Lower lobe of right lung (tissue), 2 donors: ENCODE results near the gene CDK1. TPM values are rescaled to one million over a fixed set of nuclear protein-coding genes. Genes with fewer than 3 reads are reported as not detected.

Source experiments
- ATAC-seq, 2 donors: fragments of 200-7000 bp; cut with Tn5 transposase; one replicate each; pipeline ENCODE4 v1.9.1; 2020 to 2022; ENCODE audit warnings: mild to moderate bottlenecking in 2 of 2, moderate library complexity in 2 of 2
- DNase-seq: peaks from one replicate; pipeline ENCODE4 v3.0.0-alpha.2; 2020
- H3K27ac ChIP-seq: fragments of 200-600 bp; one replicate; pipeline ENCODE4 v1.8.0; 2022
- H3K27me3 ChIP-seq: fragments of 200-600 bp; one replicate; pipeline ENCODE4 v1.8.0; 2022; ENCODE audit warnings: low read depth
- H3K36me3 ChIP-seq: fragments of 200-600 bp; one replicate; pipeline ENCODE4 v1.8.0; 2022; ENCODE audit warnings: mild to moderate bottlenecking
- H3K4me1 ChIP-seq: fragments of 200-600 bp; one replicate; pipeline ENCODE4 v1.8.0; 2022
- H3K4me3 ChIP-seq: fragments of 200-600 bp; one replicate; pipeline ENCODE4 v1.8.0; 2022; ENCODE audit warnings: mild to moderate bottlenecking
- H3K9me3 ChIP-seq: fragments of 200-600 bp; one replicate; pipeline ENCODE4 v1.8.0; 2022
- intact Hi-C: fragments of 100-400 bp; cut with DNase I; formaldehyde crosslinking; loops from one replicate; pipeline ENCODE4 v1.11.0; 2022
- total RNA-seq: library from RNA; stranded (reverse); fragmentation: NEBNext Ultra II Directional; extraction: Animal tissue kit (Norgen Biotek cat#: 25700); gene quantifications from one replicate; pipeline ENCODE4 v1.2.1, GENCODE V29; 2021
- TF ChIP-seq, protein P1 (sequence below): fragments of 200-600 bp; IDR thresholded peaks from one replicate; pipeline ENCODE4 v1.8.0; 2022; ENCODE audit warnings: antibody characterized with exemption, mild to moderate bottlenecking
- donor health status: DM: no; HTN: yes; CAD: no; lungs with severe emphysema.

Gene CDK1
- total RNA-seq, 1 donor from 2014 or later = 4.3 TPM

DNA sequence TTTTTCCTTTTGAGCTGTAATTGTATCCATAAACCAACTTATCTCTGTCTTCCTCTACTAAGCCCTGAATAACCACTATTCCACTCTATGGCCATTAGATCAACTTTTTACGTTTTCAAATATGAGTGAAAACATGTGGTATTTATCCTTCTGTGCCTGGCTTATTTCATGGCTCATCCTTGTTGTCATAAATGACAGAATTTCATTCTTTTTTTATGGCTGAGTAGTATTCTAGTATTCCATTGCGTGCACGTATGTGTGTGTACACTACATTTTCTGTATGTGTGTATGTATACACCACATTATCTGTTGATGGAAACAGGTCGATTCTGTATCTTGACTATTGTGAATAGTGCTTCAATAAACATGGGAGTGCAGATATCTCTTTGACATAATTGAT lies 11.1 kb downstream of the CDK1 start:
- ATAC-seq (no peak), DNase-seq (no peak)
- Histone ChIP-seq H3K4me1 (no peaks in the 10 kb centered on the region), H3K27me3 (no peaks in the 10 kb centered on the region), H3K27ac (no peak overlapping the region), H3K9me3 (no peaks in the 10 kb centered on the region), H3K4me3 (no peak overlapping the region), H3K36me3 (no peaks in the 10 kb centered on the region)
- TF ChIP-seq, protein P1, sequence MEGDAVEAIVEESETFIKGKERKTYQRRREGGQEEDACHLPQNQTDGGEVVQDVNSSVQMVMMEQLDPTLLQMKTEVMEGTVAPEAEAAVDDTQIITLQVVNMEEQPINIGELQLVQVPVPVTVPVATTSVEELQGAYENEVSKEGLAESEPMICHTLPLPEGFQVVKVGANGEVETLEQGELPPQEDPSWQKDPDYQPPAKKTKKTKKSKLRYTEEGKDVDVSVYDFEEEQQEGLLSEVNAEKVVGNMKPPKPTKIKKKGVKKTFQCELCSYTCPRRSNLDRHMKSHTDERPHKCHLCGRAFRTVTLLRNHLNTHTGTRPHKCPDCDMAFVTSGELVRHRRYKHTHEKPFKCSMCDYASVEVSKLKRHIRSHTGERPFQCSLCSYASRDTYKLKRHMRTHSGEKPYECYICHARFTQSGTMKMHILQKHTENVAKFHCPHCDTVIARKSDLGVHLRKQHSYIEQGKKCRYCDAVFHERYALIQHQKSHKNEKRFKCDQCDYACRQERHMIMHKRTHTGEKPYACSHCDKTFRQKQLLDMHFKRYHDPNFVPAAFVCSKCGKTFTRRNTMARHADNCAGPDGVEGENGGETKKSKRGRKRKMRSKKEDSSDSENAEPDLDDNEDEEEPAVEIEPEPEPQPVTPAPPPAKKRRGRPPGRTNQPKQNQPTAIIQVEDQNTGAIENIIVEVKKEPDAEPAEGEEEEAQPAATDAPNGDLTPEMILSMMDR = no peak
- intact Hi-C loops = no loop called here

DNA sequence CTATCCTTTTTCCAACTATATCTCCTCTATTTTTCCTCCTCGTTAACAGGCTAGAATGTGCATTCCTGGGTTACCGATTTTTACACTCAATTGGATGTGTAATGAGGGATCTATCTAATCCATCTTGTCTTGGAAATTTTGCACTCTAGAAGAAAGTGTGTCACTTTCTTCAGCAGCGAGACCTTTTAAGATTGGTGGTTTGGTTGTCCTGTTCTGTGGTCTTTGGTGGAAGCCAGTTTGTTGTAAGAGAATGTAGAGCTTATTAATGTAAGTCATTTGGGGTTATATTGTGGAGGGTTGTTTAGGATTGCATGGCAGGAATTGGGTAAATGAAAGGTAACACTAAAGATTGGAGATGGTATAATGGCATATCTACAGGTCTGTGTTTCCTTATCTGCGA lies 16.7 kb downstream of the CDK1 start:
- ATAC-seq (no peak), DNase-seq (no peak)
- TF ChIP-seq, protein P1 = no peak
- H3K9me3 ChIP-seq = no peaks in the 10 kb centered on the region
- no peaks in the 10 kb centered on the region for H3K4me1 ChIP-seq
- H3K27me3 ChIP-seq = no peaks in the 10 kb centered on the region
- no peak overlapping the region for H3K4me3 ChIP-seq
- intact Hi-C loops = no loop called here
- no peaks in the 10 kb centered on the region for H3K36me3 ChIP-seq
- H3K27ac ChIP-seq = no peak overlapping the region

DNA sequence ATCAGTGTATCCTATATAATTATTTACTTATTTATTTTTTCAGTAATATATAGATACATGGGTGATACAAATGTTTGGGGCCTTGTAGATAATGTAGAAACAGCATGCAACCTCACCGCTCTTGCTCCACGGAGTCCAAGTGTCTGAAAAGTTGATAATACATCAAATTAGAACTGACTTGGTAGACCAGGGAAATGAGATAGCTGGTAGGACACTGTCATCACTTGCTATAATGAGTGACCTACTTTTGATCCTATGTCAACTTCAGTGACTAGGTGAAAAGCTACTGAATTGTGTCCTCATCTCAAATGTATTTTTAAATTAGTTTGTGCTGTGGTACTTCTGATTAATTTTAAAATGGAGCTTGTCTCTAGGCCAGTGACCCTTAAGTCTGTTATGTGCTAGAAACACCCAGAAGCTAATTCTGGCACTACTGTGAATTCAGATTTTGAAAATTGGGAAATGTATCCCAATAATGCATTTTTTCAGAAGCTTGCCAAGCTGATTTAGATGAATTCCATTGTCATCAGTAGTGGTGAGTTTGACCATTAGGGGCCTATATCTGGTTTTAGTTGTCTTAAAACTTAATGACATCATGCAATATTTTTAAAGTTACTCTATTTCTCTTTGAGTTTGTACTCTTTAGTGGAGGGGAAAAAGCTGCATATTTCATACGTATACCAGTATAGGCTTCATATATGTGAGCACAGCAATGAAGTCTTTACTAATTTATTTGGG lies 17.4 kb downstream of the CDK1 start:
- no peaks in the 10 kb centered on the region for H3K27me3 ChIP-seq
- no peak overlapping the region for H3K4me3 ChIP-seq
- H3K36me3 ChIP-seq = no peaks in the 10 kb centered on the region
- DNase-seq (no peak), ATAC-seq (no peak)
- no peak overlapping the region for H3K27ac ChIP-seq
- TF ChIP-seq, protein P1 = no peak
- intact Hi-C loops = no loop called here
- no peaks in the 10 kb centered on the region for H3K4me1 ChIP-seq
- no peaks in the 10 kb centered on the region for H3K9me3 ChIP-seq

DNA sequence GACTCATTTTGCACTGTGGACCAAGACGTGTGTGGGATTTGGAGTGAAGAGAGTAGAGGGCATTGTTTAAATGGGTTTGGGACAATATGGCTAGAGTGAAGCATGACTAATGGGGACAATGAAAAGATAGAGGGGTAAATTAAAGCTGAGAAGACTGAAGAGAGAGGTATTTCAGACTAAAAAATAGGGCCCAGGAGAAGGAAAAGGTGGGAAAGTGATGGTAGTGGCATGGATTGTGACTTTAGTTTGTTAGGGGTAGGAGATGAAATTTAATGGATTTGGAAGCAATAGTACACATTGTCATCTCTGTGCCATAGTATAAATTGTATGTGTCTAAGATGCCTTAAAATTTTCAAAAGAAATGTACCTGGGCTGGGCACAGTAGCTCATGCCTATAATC lies 18.2 kb downstream of the CDK1 start:
- H3K4me1 ChIP-seq = peaks cover 7% of the 10 kb centered on the region
- no peak overlapping the region for H3K27ac ChIP-seq
- H3K36me3 ChIP-seq = no peaks in the 10 kb centered on the region
- TF ChIP-seq, protein P1 = no peak
- H3K27me3 ChIP-seq = no peaks in the 10 kb centered on the region
- H3K9me3 ChIP-seq = no peaks in the 10 kb centered on the region
- no peak for ATAC-seq
- DNase-seq = no peak
- no peak overlapping the region for H3K4me3 ChIP-seq
- intact Hi-C loops = no loop called here

DNA sequence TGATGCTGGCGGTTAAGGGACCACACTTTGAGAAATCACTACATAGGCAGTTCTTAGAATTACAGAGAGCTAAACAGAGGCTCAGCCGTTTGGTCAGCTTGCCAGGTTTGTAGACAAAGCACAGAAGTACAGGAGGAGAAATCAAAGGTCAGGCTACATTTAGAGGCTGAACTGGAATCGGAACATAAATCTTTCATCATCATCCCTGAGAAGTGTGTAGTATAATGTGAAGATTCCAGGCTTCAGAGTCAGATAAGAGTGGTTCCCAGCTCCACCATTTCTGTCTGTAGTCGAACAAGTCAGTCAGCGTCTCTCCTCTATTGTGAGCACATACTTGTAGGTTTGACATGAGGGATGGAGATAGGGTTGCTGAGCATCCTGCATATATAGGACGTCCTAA lies 18.9 kb downstream of the CDK1 start:
- DNase-seq = no peak
- ATAC-seq = no peak
- Histone ChIP-seq H3K27me3 (no peaks in the 10 kb centered on the region), H3K36me3 (no peaks in the 10 kb centered on the region), H3K27ac (no peak overlapping the region), H3K4me1 (peaks cover 14% of the 10 kb centered on the region), H3K4me3 (no peak overlapping the region), H3K9me3 (no peaks in the 10 kb centered on the region)
- TF ChIP-seq, protein P1 = no peak
- intact Hi-C loops = no loop called here
